ENCODE results near the gene HMX1.

HMX1 gene

GRCh38 chr4:8840816-8841455 is 30.7 kb downstream of the HMX1 start:
- DNase-seq (ENCODE audit: low spot score), result no peak

- DNase-seq (ENCODE audit: low spot score), result no peak
Measured at GRCh38 chr4:8840006-8840793, 31.4 kb downstream of the HMX1 start.

- DNase-seq (ENCODE audit: low spot score), result no peak
Measured at GRCh38 chr4:8838961-8839431, 32.6 kb downstream of the HMX1 start.

- no peak for DNase-seq (ENCODE audit: low spot score)
Measured at GRCh38 chr4:8838296-8838960, 33.2 kb downstream of the HMX1 start.

GRCh38 chr4:8837181-8837841 is 34.3 kb downstream of the HMX1 start:
- no peak for DNase-seq (ENCODE audit: low spot score)

- no peak for DNase-seq (ENCODE audit: low spot score)
Measured at GRCh38 chr4:8836664-8837171, 34.9 kb downstream of the HMX1 start.

- no peak for DNase-seq (ENCODE audit: low spot score)
Measured at GRCh38 chr4:8835521-8836365, 35.9 kb downstream of the HMX1 start.

- DNase-seq (ENCODE audit: low spot score), result no peak
Measured at GRCh38 chr4:8834681-8835220, 36.9 kb downstream of the HMX1 start.

- no peak for DNase-seq (ENCODE audit: low spot score)
Measured at GRCh38 chr4:8832113-8832915, 39.3 kb downstream of the HMX1 start.

GRCh38 chr4:8831221-8832112 is 40.2 kb downstream of the HMX1 start:
- no peak for DNase-seq (ENCODE audit: low spot score)

GRCh38 chr4:8830611-8831200 is 40.9 kb downstream of the HMX1 start:
- no peak for DNase-seq (ENCODE audit: low spot score)

GRCh38 chr4:8830056-8830455 is 41.6 kb downstream of the HMX1 start:
- DNase-seq (ENCODE audit: low spot score), result no peak

- no peak for DNase-seq (ENCODE audit: low spot score)
Measured at GRCh38 chr4:8829584-8829983, 42.1 kb downstream of the HMX1 start.

- no peak for DNase-seq (ENCODE audit: low spot score)
Measured at GRCh38 chr4:8828869-8829268, 42.8 kb downstream of the HMX1 start.

GRCh38 chr4:8821151-8821950 is 50.3 kb downstream of the HMX1 start:
- DNase-seq (ENCODE audit: low spot score), result no peak

GRCh38 chr4:8820178-8821102 is 51.2 kb downstream of the HMX1 start:
- no peak for DNase-seq (ENCODE audit: low spot score)

All from activated CD4-positive, alpha-beta T cell treated with anti-CD3 and anti-CD28 coated beads, Interleukin-2, Interleukin-4, amounts not matched to agents 100 ng/mL and 50 ng/mL, durations not matched to agents 16 hours and 8 hours (primary cell).